Breast epithelium (tissue), 4 donors: Measurements from ENCODE around the gene KIF9. TPM values are rescaled to one million over a fixed set of nuclear protein-coding genes. Genes with fewer than 3 reads are reported as not detected.

Experiments
- DNase-seq, 2 donors: peaks; one replicate each; pipeline ENCODE4 v3.0.0-alpha.2; 2019; ENCODE audit warnings: low spot score in 2 of 2
- H3K27ac ChIP-seq, 2 donors: fragments of 200-600 bp; sonication (generic) in 1 of 2; one replicate each; pipeline ENCODE4 v1.5.1; 2016 to 2019; ENCODE audit warnings: mild to moderate bottlenecking in 1 of 2
- H3K27me3 ChIP-seq, 2 donors: fragments of 200-600 bp; sonication (generic) in 1 of 2; one replicate each; pipeline versions ENCODE4 v1.5.1 to v1.6.0; 2017 to 2019; ENCODE audit warnings: control low read depth in 1 of 2, mild to moderate bottlenecking in 1 of 2
- H3K36me3 ChIP-seq: fragments of 200-600 bp; one replicate; pipeline ENCODE4 v1.5.1; 2019
- H3K4me1 ChIP-seq, 2 donors: fragments of 200-600 bp; sonication (generic); one replicate each; pipeline ENCODE4 v1.5.1; 2016 to 2019; ENCODE audit warnings: control low read depth in 1 of 2
- H3K4me3 ChIP-seq, 3 donors: fragments of 200-600 bp; sonication (generic); 1 replicate in 2 of 3; 2 replicates in 1 of 3; pipeline ENCODE4 v1.5.1; 2016 to 2019; ENCODE audit warnings: mild to moderate bottlenecking in 3 of 3, moderate library complexity in 2 of 3
- H3K9me3 ChIP-seq, 2 donors: fragments of 200-600 bp; sonication (generic) in 1 of 2; one replicate each; pipeline ENCODE4 v1.5.1; 2016 to 2019; ENCODE audit warnings: control low read depth in 1 of 2
- CTCF ChIP-seq, 3 donors: fragments of 450-650 bp; IDR thresholded peaks; one replicate each; pipeline ENCODE4 v1.5.1; 2016 to 2017; ENCODE audit warnings: antibody characterized with exemption in 3 of 3, mild to moderate bottlenecking in 3 of 3, moderate library complexity in 3 of 3
- POLR2A ChIP-seq: fragments of 450-650 bp; IDR thresholded peaks from one replicate; pipeline ENCODE4 v1.6.1; 2016; ENCODE audit warnings: antibody characterized with exemption, mild to moderate bottlenecking, moderate library complexity
- POLR2AphosphoS5 ChIP-seq, 3 donors: sonication (generic); formaldehyde crosslinking; IDR thresholded peaks; one replicate each; pipeline ENCODE4 v1.6.1; 2017; ENCODE audit warnings: antibody characterized with exemption in 3 of 3
- intact Hi-C: fragments of 100-400 bp; cut with DNase I; formaldehyde crosslinking; loops from one replicate; pipeline ENCODE4 v1.15.1; 2023; ENCODE audit warnings: low total_unique reads
- total RNA-seq, 3 donors: library from RNA; depleted of rRNA; stranded (reverse); fragments of >200 nt; gene quantifications; one replicate each; pipeline ENCODE4 v1.1.0, GENCODE V29; 2016

The KIF9 gene
- total RNA-seq, 3 donors from 2014 or later, result 4.5 to 10.7 (median 9.5) TPM

GRCh38 chr3:47291158-47291753, 8.7 kb upstream of the KIF9 start:
- Histone ChIP-seq H3K27me3 (no peaks in the 10 kb centered on the region), H3K4me3 (no peak overlapping the region), H3K27ac (no peak overlapping the region), H3K9me3 (no peaks in the 10 kb centered on the region), H3K4me1 (no peaks in the 10 kb centered on the region), H3K36me3 (no peaks in the 10 kb centered on the region)
- no peak for TF ChIP-seq POLR2A
- no peak for TF ChIP-seq CTCF (IDR thresholded peaks at IDR 0.05)
- TF ChIP-seq POLR2AphosphoS5 (IDR thresholded peaks at IDR 0.05), result no peak
- intact Hi-C loops, result no loop called here
- DNase-seq, result peak in 1 of 2 donors; percentile 57

GRCh38 chr3:47288966-47289910, 6.6 kb upstream of the KIF9 start:
- no peaks in the 10 kb centered on the region for H3K9me3 ChIP-seq
- TF ChIP-seq POLR2A, result no peak
- TF ChIP-seq CTCF (IDR thresholded peaks at IDR 0.05), result no peak
- no peak for TF ChIP-seq POLR2AphosphoS5 (IDR thresholded peaks at IDR 0.05)
- no peak overlapping the region for H3K4me3 ChIP-seq
- no peaks in the 10 kb centered on the region for H3K27me3 ChIP-seq
- H3K27ac ChIP-seq, result no peak overlapping the region
- H3K4me1 ChIP-seq, result peaks cover 0 to 4% of the 10 kb centered on the region in 2 donors
- no peak for DNase-seq
- no peaks in the 10 kb centered on the region for H3K36me3 ChIP-seq
- intact Hi-C loops, result no loop called here

- Histone ChIP-seq H3K4me3 (peak overlapping the region; percentile 67 to 85 (median 79)), H3K9me3 (no peaks in the 10 kb centered on the region), H3K4me1 (peaks cover 5 to 9% of the 10 kb centered on the region in 2 donors), H3K27me3 (no peaks in the 10 kb centered on the region), H3K27ac (peak overlapping the region; percentile 96 to 98), H3K36me3 (no peaks in the 10 kb centered on the region)
- intact Hi-C loops, result no loop called here
- TF ChIP-seq CTCF (IDR thresholded peaks at IDR 0.05), result no peak
- no peak for TF ChIP-seq POLR2AphosphoS5 (IDR thresholded peaks at IDR 0.05)
- TF ChIP-seq POLR2A, result no peak
- DNase-seq, result no peak
These were observed 1.2 kb upstream of the KIF9 start for GRCh38 chr3:47283591-47284364.

- TF ChIP-seq POLR2AphosphoS5 (IDR thresholded peaks at IDR 0.05), result no peak
- intact Hi-C loops, result no loop called here
- no peak for DNase-seq
- peaks cover 5 to 9% of the 10 kb centered on the region in 2 donors for H3K4me1 ChIP-seq
- H3K9me3 ChIP-seq, result no peaks in the 10 kb centered on the region
- H3K36me3 ChIP-seq, result no peaks in the 10 kb centered on the region
- H3K27me3 ChIP-seq, result no peaks in the 10 kb centered on the region
- peak overlapping the region; percentile 67 to 85 (median 79) for H3K4me3 ChIP-seq
- H3K27ac ChIP-seq, result peak overlapping the region; percentile 96 to 98
These were observed 566 bp upstream of the KIF9 start for GRCh38 chr3:47283193-47283537.

GRCh38 chr3:47280519-47280918, 2.1 kb downstream of the KIF9 start:
- no peaks in the 10 kb centered on the region for H3K9me3 ChIP-seq
- peaks cover 5 to 9% of the 10 kb centered on the region in 2 donors for H3K4me1 ChIP-seq
- no peak overlapping the region for H3K4me3 ChIP-seq
- TF ChIP-seq CTCF (IDR thresholded peaks at IDR 0.05) (no peak), POLR2AphosphoS5 (IDR thresholded peaks at IDR 0.05) (no peak), POLR2A (no peak)
- H3K36me3 ChIP-seq, result no peaks in the 10 kb centered on the region
- no peak overlapping the region for H3K27ac ChIP-seq
- no peak for DNase-seq
- intact Hi-C loops, result no loop called here
- H3K27me3 ChIP-seq, result no peaks in the 10 kb centered on the region
